ENCODE measurements around the gene TEX22.

TEX22 gene

GRCh38 chr14:105368426-105368825 lies 29.9 kb upstream of the TEX22 start:
- no peaks in the 10 kb centered on the region for H3K36me3 ChIP-seq (ENCODE audit: insufficient read depth, low read length)
- no peaks in the 10 kb centered on the region for H4K20me1 ChIP-seq (ENCODE audit: insufficient read depth, low read length, poor library complexity, severe bottlenecking)
- H3K9me2 ChIP-seq (replicated peaks; ENCODE audit: low read depth, low read length), result no peaks in the 10 kb centered on the region
- no peaks in the 10 kb centered on the region for H3K9me3 ChIP-seq (ENCODE audit: insufficient read depth, low read depth, low read length)
- no peaks in the 10 kb centered on the region for H3F3A ChIP-seq (ENCODE audit: low read depth)
- H3K4me3 ChIP-seq (ENCODE audit: low read length, poor library complexity, severe bottlenecking), result no peak overlapping the region
- H3K4me1 ChIP-seq (ENCODE audit: insufficient read depth, low read length, poor library complexity, severe bottlenecking), result no peaks in the 10 kb centered on the region
- no peaks in the 10 kb centered on the region for H3K27me3 ChIP-seq (ENCODE audit: insufficient read depth, low read length, poor library complexity, severe bottlenecking)
- TF ChIP-seq EZH2phosphoT487 (IDR thresholded peaks at IDR 0.05; ENCODE audit: borderline replicate concordance) (no peak), CTCF (conservative IDR thresholded peaks at IDR 0.05; ENCODE audit: low read length) (no peak)
- H3K9ac ChIP-seq (ENCODE audit: low read depth, low read length, poor library complexity, severe bottlenecking), result no peak overlapping the region
- no peaks in the 10 kb centered on the region for H3K79me2 ChIP-seq (ENCODE audit: insufficient read depth, low read length)
- no peak overlapping the region for H2AFZ ChIP-seq (ENCODE audit: low read length)
- H3K4me2 ChIP-seq (ENCODE audit: low read depth, low read length, poor library complexity, severe bottlenecking), result no peak overlapping the region

DNA sequence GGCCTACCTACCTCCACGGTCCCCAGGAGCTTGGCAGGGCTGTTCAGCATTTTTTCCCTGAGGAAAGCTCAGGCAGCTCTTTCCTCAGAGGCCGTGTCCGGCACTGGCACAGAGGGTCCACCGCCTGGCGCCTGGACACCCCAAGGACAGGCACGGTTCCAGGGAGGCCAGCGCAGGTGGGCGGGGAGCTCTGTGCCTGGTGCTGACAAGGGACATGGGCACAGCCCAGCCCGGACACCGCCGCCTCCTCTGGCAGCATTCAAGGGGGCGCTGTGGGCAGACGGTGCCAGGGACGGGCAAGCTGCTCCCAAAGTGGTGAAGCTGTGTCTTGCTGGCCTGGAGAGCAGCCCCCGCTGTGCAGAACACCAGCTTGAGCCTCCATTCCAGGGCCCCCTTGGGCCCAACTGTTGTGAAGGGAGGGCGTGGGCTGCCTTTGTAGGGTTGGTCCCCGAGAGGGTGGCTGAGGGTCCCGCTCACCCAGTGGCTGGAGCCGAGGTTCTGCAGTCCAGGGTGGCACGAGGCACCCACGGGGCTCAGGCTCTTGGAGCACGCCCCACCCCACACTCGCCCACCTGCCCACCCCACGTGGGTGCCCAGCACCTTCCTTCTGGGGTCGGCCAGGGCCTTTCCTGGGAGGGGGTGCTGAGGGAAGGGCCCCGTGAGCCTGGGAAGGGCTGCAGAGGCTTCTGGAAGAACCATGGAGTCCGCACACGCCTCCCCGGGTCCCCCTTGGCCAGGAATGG lies 29.3 kb upstream of the TEX22 start:
- H3K36me3 ChIP-seq (ENCODE audit: insufficient read depth, low read length), result no peaks in the 10 kb centered on the region
- no peaks in the 10 kb centered on the region for H3K9me3 ChIP-seq (ENCODE audit: insufficient read depth, low read depth, low read length)
- no peak overlapping the region for H3K4me3 ChIP-seq (ENCODE audit: low read length, poor library complexity, severe bottlenecking)
- H3K4me1 ChIP-seq (ENCODE audit: insufficient read depth, low read length, poor library complexity, severe bottlenecking), result peaks cover under 1% of the 10 kb centered on the region
- no peaks in the 10 kb centered on the region for H4K20me1 ChIP-seq (ENCODE audit: insufficient read depth, low read length, poor library complexity, severe bottlenecking)
- H3K79me2 ChIP-seq (ENCODE audit: insufficient read depth, low read length), result no peaks in the 10 kb centered on the region
- H3K27me3 ChIP-seq (ENCODE audit: insufficient read depth, low read length, poor library complexity, severe bottlenecking), result no peaks in the 10 kb centered on the region
- no peaks in the 10 kb centered on the region for H3K9me2 ChIP-seq (replicated peaks; ENCODE audit: low read depth, low read length)
- H2AFZ ChIP-seq (ENCODE audit: low read length), result no peak overlapping the region
- no peak overlapping the region for H3K9ac ChIP-seq (ENCODE audit: low read depth, low read length, poor library complexity, severe bottlenecking)
- TF ChIP-seq CTCF (conservative IDR thresholded peaks at IDR 0.05; ENCODE audit: low read length) (no peak), EZH2phosphoT487 (IDR thresholded peaks at IDR 0.05; ENCODE audit: borderline replicate concordance) (no peak)
- no peaks in the 10 kb centered on the region for H3F3A ChIP-seq (ENCODE audit: low read depth)
- no peak overlapping the region for H3K4me2 ChIP-seq (ENCODE audit: low read depth, low read length, poor library complexity, severe bottlenecking)

- Histone ChIP-seq H3K9me3 (ENCODE audit: insufficient read depth, low read depth, low read length) (no peaks in the 10 kb centered on the region), H3K36me3 (ENCODE audit: insufficient read depth, low read length) (no peaks in the 10 kb centered on the region), H3K4me3 (ENCODE audit: low read length, poor library complexity, severe bottlenecking) (no peak overlapping the region), H2AFZ (ENCODE audit: low read length) (no peak overlapping the region), H4K20me1 (ENCODE audit: insufficient read depth, low read length, poor library complexity, severe bottlenecking) (no peaks in the 10 kb centered on the region), H3K4me1 (ENCODE audit: insufficient read depth, low read length, poor library complexity, severe bottlenecking) (peaks cover 6% of the 10 kb centered on the region), H3F3A (ENCODE audit: low read depth) (no peaks in the 10 kb centered on the region), H3K27me3 (ENCODE audit: insufficient read depth, low read length, poor library complexity, severe bottlenecking) (no peaks in the 10 kb centered on the region), H3K79me2 (ENCODE audit: insufficient read depth, low read length) (no peaks in the 10 kb centered on the region), H3K9ac (ENCODE audit: low read depth, low read length, poor library complexity, severe bottlenecking) (no peak overlapping the region), H3K4me2 (ENCODE audit: low read depth, low read length, poor library complexity, severe bottlenecking) (no peak overlapping the region), H3K9me2 (replicated peaks; ENCODE audit: low read depth, low read length) (no peaks in the 10 kb centered on the region)
- no peak for TF ChIP-seq CTCF (conservative IDR thresholded peaks at IDR 0.05; ENCODE audit: low read length)
- no peak for TF ChIP-seq EZH2phosphoT487 (IDR thresholded peaks at IDR 0.05; ENCODE audit: borderline replicate concordance)
These were observed 28.7 kb upstream of the TEX22 start for GRCh38 chr14:105369653-105370040.

Data from Loucy (cell line).